Cerebellar cortex (tissue), 1 donor: ENCODE results near the gene DNAH9.
A peak's percentile ranks its signal among the peaks of the same experiment; 100 is the strongest.

Source experiments
- DNase-seq: peaks from one replicate; pipeline ENCODE4 v3.0.0-alpha.2; 2015; ENCODE audit warnings: low spot score

Gene DNAH9

GRCh38 chr17:11601661-11602060 is 3.4 kb downstream of the DNAH9 start:
- DNase-seq: no peak

GRCh38 chr17:11608396-11608795 is 10.1 kb downstream of the DNAH9 start:
- DNase-seq: peak; percentile 1

GRCh38 chr17:11610999-11611566 is 12.8 kb downstream of the DNAH9 start:
- DNase-seq: no peak

- no peak for DNase-seq
These were observed 14.7 kb downstream of the DNAH9 start for GRCh38 chr17:11612956-11613355.

- no peak for DNase-seq
These were observed 20.7 kb downstream of the DNAH9 start for GRCh38 chr17:11618861-11619566.

- no peak for DNase-seq
These were observed 24.2 kb downstream of the DNAH9 start for GRCh38 chr17:11622492-11622891.

GRCh38 chr17:11624976-11625375 is 26.7 kb downstream of the DNAH9 start:
- DNase-seq: no peak

GRCh38 chr17:11625878-11626277 is 27.6 kb downstream of the DNAH9 start:
- DNase-seq: no peak

GRCh38 chr17:11627301-11627940 is 29.2 kb downstream of the DNAH9 start:
- no peak for DNase-seq

GRCh38 chr17:11628374-11628773 is 30.1 kb downstream of the DNAH9 start:
- DNase-seq: no peak

GRCh38 chr17:11628831-11629230 is 30.6 kb downstream of the DNAH9 start:
- DNase-seq: no peak

- DNase-seq: no peak
These were observed 38.5 kb downstream of the DNAH9 start for GRCh38 chr17:11636771-11637170.

GRCh38 chr17:11637796-11638195 is 39.5 kb downstream of the DNAH9 start:
- no peak for DNase-seq

GRCh38 chr17:11638700-11639265 is 40.5 kb downstream of the DNAH9 start:
- no peak for DNase-seq

- DNase-seq: no peak
These were observed 41.6 kb downstream of the DNAH9 start for GRCh38 chr17:11639736-11640462.

GRCh38 chr17:11640463-11640814 is 42.2 kb downstream of the DNAH9 start:
- no peak for DNase-seq

- no peak for DNase-seq
These were observed 43.4 kb downstream of the DNAH9 start for GRCh38 chr17:11641521-11642275.

GRCh38 chr17:11642655-11643054 is 44.4 kb downstream of the DNAH9 start:
- DNase-seq: no peak

- no peak for DNase-seq
These were observed 45.6 kb downstream of the DNAH9 start for GRCh38 chr17:11643851-11644250.

GRCh38 chr17:11644265-11645212 is 46.3 kb downstream of the DNAH9 start:
- peak; percentile 54 for DNase-seq

- DNase-seq: no peak
These were observed 47.2 kb downstream of the DNAH9 start for GRCh38 chr17:11645426-11645825.
